Endodermal cell (in vitro differentiated cells): Measurements from ENCODE around the gene TACC2. TPM values are rescaled to one million over a fixed set of nuclear protein-coding genes. Genes with fewer than 3 reads are reported as not detected.

Experiments used
- DNase-seq: peaks from one replicate; pipeline ENCODE4 v3.0.0-alpha.2; 2017
- H3K27ac ChIP-seq: 2 replicates; pipeline ENCODE4 v1.5.1; 2013; ENCODE audit warnings: mild to moderate bottlenecking, low read depth, low read length, moderate library complexity
- H3K27me3 ChIP-seq: 2 replicates; pipeline ENCODE4 v1.6.1; 2013; ENCODE audit warnings: mild to moderate bottlenecking, low read length, moderate library complexity; ENCODE audit not compliant: insufficient read depth, control insufficient read depth, poor library complexity, severe bottlenecking
- H3K36me3 ChIP-seq: 2 replicates; pipeline ENCODE4 v1.7.0; 2013; ENCODE audit warnings: mild to moderate bottlenecking, low read length, moderate library complexity; ENCODE audit not compliant: control insufficient read depth, insufficient read depth
- H3K4me1 ChIP-seq: one replicate; pipeline ENCODE4 v1.7.0; 2013; ENCODE audit warnings: low read length; ENCODE audit not compliant: control insufficient read depth, insufficient read depth
- H3K4me3 ChIP-seq: 2 replicates; pipeline ENCODE4 v1.5.1; 2013; ENCODE audit warnings: mild to moderate bottlenecking, low read length, moderate library complexity
- H3K9ac ChIP-seq: 2 replicates; pipeline ENCODE4 v1.6.1; 2013; ENCODE audit warnings: mild to moderate bottlenecking, low read length, moderate library complexity; ENCODE audit not compliant: poor library complexity, severe bottlenecking; ENCODE audit errors: extremely low read depth
- H3K9me3 ChIP-seq: 2 replicates; pipeline ENCODE4 v1.6.1; 2013; ENCODE audit warnings: mild to moderate bottlenecking, low read length, moderate library complexity; ENCODE audit not compliant: control insufficient read depth
- H3K27ac Mint-ChIP-seq: 2 replicates; pipeline ENCODE4 v1.8.0; 2020; ENCODE audit warnings: mixed read lengths
- H3K27me3 Mint-ChIP-seq: 2 replicates; pipeline ENCODE4 v1.8.0; 2021; ENCODE audit warnings: mild to moderate bottlenecking, mixed read lengths; ENCODE audit not compliant: insufficient read depth
- H3K36me3 Mint-ChIP-seq: 2 replicates; pipeline ENCODE4 v1.8.0; 2020; ENCODE audit warnings: low read depth, mixed read lengths
- H3K4me1 Mint-ChIP-seq: 2 replicates; pipeline ENCODE4 v1.8.0; 2020; ENCODE audit warnings: mixed read lengths
- H3K4me3 Mint-ChIP-seq: 2 replicates; pipeline ENCODE4 v1.8.0; 2020; ENCODE audit warnings: mild to moderate bottlenecking, moderate library complexity, mixed read lengths
- H3K9me3 Mint-ChIP-seq: 2 replicates; pipeline ENCODE4 v1.8.0; 2020; ENCODE audit warnings: mild to moderate bottlenecking, mixed read lengths
- CTCF ChIP-seq: fragments of 200-600 bp; sonication (generic); conservative IDR thresholded peaks from 2 replicates; pipeline ENCODE4 v1.5.0; 2021; ENCODE audit warnings: antibody characterized with exemption, mild to moderate bottlenecking
- WGBS, 2 experiments: methylation state at CpG; one replicate each; pipeline versions ENCODE4 v1.1.5 to v1.1.7; 2013; ENCODE audit warnings: missing lambda C conversion rate in 2 of 2, mixed read lengths in 1 of 2; ENCODE audit not compliant: insufficient coverage in 1 of 2, insufficient read length in 1 of 2; 5-methylcytosine and 5-hydroxymethylcytosine counted together
- total RNA-seq, 2 donors: library from RNA; stranded (reverse); fragmentation: NEBNext Ultra II Directional in 1 of 2; extraction: Animal tissue kit (Norgen Biotek cat#: 25700) in 1 of 2; gene quantifications; 2 replicates in 1 of 2; 3 replicates in 1 of 2; pipeline ENCODE4 v1.2.1, GENCODE V29; 2021

TACC2 gene
- total RNA-seq, 2 donors from 2014 or later, result 24.5 to 34.1 TPM

DNA sequence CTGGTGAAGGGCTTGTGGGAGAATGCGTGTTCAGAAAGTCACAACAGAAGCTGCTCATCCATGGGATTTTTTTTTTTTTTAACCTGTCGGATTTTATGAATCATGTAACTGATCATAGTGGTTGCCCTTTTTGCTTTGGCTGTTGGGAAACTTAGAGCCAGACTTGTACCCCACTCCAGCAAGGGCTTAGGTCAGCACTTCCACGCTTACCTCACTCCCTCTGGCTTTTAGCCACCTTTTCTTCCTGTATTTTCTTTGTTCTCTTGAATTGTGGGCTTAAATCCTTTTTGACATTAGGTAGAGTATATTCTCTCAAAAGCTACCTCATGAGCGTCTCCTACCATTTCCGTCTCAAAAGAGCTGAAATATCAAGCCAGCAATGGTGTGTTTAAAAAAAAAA lies 168.5 kb downstream of the TACC2 start:
- Histone ChIP-seq H3K4me3 (no peak overlapping the region), H3K27ac (no peak overlapping the region), H3K9me3 (no peaks in the 10 kb centered on the region), H3K27me3 (no peaks in the 10 kb centered on the region), H3K36me3 (no peaks in the 10 kb centered on the region), H3K4me1 (peaks cover 6% of the 10 kb centered on the region), H3K9ac (no peak overlapping the region)
- DNase-seq, result no peak
- H3K27ac Mint-ChIP-seq, result no peak overlapping the region
- no peak overlapping the region for H3K4me3 Mint-ChIP-seq
- peaks cover 36% of the 10 kb centered on the region for H3K4me1 Mint-ChIP-seq
- H3K27me3 Mint-ChIP-seq, result no peaks in the 10 kb centered on the region
- 82 to 96% methylated on average over 5 of the region's 5 CpGs for WGBS, 2 experiments
- H3K36me3 Mint-ChIP-seq, result peaks cover 2% of the 10 kb centered on the region
- no peaks in the 10 kb centered on the region for H3K9me3 Mint-ChIP-seq
- TF ChIP-seq CTCF, result no peak

- WGBS, 2 experiments, result 89 to 92% methylated on average over 3 to 4 of the region's 4 CpGs
- Histone ChIP-seq H3K27me3 (no peaks in the 10 kb centered on the region), H3K36me3 (no peaks in the 10 kb centered on the region), H3K27ac (no peak overlapping the region), H3K4me3 (no peak overlapping the region), H3K9me3 (no peaks in the 10 kb centered on the region), H3K4me1 (peaks cover 6% of the 10 kb centered on the region), H3K9ac (no peak overlapping the region)
- Mint-ChIP-seq H3K36me3 (peaks cover 2% of the 10 kb centered on the region), H3K9me3 (no peaks in the 10 kb centered on the region), H3K27ac (no peak overlapping the region), H3K27me3 (peaks cover 2% of the 10 kb centered on the region), H3K4me1 (peaks cover 38% of the 10 kb centered on the region), H3K4me3 (no peak overlapping the region)
- no peak for TF ChIP-seq CTCF
- no peak for DNase-seq
These were observed 169.4 kb downstream of the TACC2 start for GRCh38 chr10:122158362-122158761.

DNA sequence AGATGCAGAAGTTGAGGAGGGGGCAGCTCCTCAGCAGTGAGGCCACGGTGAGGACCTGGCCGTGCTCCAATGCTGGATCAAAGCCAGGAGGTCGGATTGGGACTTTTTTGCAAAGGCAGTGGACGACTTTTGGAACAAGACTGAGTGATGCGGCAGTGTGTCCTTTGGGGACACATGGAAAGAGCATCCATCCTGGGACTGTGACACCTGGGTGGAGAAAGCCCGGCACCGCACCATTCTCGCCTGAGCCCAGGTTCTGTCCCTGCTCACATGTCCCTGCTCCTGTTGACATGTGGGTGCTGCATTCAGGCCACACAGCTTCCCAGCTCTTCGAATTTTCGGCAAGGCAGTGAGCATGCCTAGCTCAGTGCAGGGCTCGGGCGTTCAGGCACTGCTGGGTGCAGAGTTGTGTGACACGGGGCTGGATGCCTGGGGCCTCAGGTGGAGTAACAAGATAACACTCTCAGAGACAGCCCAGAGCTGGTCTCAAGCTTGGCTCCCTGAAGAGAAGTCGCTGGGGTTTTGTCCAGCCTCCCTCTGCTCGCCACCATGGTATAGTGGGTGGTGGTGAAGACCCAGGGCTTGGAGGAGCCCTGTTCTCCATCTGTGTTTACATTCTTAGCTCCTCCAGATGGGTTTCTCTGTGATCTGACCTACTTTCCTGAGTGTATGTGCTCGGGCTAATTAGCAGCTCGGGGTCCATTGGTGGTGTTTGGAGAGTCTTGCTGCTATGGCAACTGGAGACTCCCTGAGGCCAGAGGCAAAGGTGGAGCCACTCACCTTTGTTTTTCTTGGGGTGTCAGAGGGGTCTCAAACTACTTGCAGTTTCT lies 170.4 kb downstream of the TACC2 start:
- peaks cover 7% of the 10 kb centered on the region for H3K4me1 ChIP-seq
- H3K27me3 ChIP-seq, result peaks cover 1% of the 10 kb centered on the region
- Mint-ChIP-seq H3K4me1 (peaks cover 34% of the 10 kb centered on the region), H3K9me3 (no peaks in the 10 kb centered on the region), H3K4me3 (no peak overlapping the region), H3K36me3 (peaks cover 2% of the 10 kb centered on the region), H3K27ac (no peak overlapping the region), H3K27me3 (peaks cover 4% of the 10 kb centered on the region)
- peak; percentile 53 for DNase-seq
- no peak overlapping the region for H3K4me3 ChIP-seq
- no peaks in the 10 kb centered on the region for H3K36me3 ChIP-seq
- H3K9ac ChIP-seq, result no peak overlapping the region
- no peak overlapping the region for H3K27ac ChIP-seq
- no peaks in the 10 kb centered on the region for H3K9me3 ChIP-seq
- 88 to 90% methylated on average over 14 to 17 of the region's 17 CpGs for WGBS, 2 experiments
- no peak for TF ChIP-seq CTCF
